HT1080 (cell line): ENCODE results near the gene MOGAT1. TPM values are rescaled to one million over a fixed set of nuclear protein-coding genes. Genes with fewer than 3 reads are reported as not detected.
"Not testable (repeated sequence)": the region's sequence is repeated elsewhere in the genome, so short reads cannot be mapped to it uniquely, and the experiment has no call there.

Experiments used
- DNase-seq: peaks from one replicate; pipeline ENCODE4 v3.0.0-alpha.2; 2015; ENCODE audit warnings: low read depth
- total RNA-seq: library from RNA; depleted of rRNA; stranded (reverse); fragments of >200 nt; shearing (Covaris generic); gene quantifications from 2 replicates; pipeline ENCODE4 v1.2.3, GENCODE V29; 2014; rRNA removed

The MOGAT1 gene
- total RNA-seq, 1 experiment from 2014 or later, result not detected

DNA sequence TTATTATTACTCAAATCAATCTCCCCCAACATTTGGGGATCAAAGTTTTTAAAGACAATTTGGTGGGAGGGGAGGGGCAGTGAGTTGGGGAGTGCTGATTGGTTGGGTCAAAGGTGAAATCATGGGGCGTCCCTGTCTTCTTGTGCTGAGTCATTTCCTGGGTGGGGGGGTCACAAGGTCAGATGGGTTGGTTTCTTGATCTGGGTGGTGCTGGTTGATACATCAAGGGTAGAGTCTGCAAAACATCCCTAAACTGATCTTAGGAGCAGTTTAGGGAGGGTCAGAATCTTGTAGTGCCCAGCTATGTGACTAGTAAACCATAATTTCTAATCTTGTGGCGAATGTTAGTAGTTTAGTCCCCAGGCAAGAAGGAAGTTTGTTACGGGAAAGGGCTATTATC is 67.4 kb downstream of the MOGAT1 start:
- no peak for DNase-seq

DNA sequence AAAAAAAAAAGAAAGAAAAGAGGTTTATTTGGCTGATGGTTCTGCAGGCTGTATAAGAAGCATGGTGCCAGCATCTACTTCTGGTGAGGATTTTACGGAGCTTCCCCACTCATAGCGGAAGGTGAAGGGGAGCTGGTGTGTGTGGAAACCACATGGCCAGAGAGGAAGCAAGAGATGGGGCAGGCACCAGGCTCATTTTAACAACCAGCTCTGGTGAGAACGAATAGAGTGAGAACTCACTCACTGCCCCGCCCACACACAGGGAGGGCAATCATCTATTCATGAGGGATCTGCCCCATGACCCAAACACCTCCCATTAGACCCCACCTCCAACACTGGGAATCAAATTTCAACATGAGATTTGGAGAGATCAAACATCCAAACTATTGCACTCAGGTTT is 68.5 kb downstream of the MOGAT1 start:
- DNase-seq, result no peak

DNA sequence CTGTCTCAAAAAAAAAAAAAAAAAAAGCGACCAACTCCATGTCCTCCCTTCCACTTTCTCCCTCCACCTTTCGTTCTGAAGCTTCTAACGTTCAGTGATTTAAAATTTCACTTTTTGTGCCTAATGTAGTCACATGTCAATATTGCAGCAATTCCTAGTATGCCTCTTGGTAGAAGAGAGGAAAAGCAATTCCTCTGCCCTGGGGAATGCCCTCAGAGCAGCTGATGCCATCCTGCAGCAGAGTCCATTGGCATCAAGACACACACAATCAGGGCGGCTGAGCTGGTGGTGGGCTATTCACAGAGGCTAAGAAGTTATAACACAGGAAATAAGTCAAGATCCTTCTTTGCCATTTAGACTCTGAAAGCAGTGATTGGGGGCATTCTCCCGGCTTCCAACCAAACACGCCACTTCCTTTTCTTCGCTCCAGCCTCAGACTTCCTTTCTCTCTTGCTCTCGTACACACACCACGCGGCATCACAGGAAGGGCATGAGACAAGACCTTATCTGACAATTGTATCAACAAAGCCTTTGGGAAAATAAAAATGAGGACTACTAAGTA is 71.9 kb downstream of the MOGAT1 start:
- DNase-seq, result peak; percentile 13

DNA sequence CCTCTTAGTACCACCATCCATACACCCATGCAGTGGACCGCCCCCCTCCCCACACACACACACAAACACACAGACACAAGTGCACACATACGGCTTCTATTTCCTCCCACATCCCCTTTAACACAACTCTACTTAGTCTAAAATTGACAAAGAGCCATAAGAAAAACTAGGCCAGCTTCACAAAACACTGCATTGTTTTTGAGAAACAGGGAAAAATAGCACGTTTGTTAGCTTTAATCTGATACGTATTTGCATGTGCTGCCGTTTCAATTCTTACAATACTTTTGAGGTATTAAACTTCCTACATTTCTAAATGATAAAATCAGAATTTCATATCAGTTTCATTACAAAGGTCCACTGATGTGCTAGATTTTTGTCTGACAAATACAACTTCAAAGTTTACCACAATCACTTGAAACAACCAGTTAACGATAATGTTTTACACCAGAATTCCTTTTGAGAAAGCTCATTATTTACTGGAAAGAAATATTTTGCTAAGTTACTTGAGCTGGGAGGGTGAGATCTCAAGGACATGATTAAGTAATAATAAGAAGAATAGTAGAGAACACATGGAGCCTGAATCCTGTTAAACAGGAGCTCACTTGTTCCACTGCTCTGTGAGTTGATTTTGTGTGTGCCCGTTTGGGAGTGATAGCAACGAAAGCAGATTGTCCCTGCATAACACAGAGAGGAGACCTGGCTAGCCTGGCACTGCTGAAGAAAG is 74.5 kb downstream of the MOGAT1 start:
- no peak for DNase-seq

DNA sequence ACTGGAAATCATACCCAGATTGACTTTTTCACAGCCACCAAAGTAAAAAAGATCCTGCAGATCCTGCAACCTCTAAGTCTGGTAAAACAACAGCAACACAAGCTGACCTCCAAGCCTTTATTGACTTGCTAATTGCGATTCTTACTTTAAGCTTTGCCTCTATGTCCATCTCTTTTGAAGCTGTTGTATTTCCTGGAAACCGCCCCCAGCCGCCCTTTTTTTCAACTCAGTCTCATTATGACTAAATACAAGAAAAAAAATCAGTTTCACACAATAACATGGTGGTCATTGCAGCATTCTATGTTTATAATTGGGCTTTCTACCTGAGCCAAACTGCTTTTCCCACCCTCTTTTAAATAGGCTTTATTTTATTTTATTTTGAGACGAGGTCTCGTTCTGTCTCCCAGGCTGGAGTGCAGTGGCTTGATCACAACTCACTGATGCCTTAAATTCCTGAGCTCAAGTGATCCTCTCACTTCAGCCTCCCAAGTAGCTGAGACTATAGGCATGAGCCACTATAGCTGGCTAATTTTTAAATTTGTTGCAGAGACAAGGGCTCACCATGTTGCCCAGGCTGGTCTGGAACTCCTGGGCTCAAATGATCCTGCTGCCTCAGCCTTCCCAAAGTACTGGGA is 76.2 kb downstream of the MOGAT1 start:
- DNase-seq, result no peak

DNA sequence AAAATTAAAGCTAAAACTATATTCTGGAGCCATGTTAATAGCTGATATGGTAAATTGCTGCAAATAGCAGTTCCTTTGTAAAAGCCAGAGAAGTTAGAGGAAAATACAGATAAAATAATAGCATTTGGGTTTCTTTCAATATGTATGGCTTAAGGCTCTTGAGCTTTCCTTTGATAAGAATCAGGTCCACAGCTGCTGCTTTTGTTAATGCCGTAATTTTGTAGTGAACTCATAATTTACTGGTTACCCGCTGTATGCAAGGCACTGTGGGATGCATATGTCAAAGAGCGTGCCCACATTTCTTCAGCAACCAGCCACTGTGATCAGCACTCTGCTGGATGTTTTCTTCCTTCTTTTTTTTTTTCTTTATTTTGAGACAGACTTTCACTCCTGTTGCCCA is 79.1 kb downstream of the MOGAT1 start:
- no peak for DNase-seq

DNA sequence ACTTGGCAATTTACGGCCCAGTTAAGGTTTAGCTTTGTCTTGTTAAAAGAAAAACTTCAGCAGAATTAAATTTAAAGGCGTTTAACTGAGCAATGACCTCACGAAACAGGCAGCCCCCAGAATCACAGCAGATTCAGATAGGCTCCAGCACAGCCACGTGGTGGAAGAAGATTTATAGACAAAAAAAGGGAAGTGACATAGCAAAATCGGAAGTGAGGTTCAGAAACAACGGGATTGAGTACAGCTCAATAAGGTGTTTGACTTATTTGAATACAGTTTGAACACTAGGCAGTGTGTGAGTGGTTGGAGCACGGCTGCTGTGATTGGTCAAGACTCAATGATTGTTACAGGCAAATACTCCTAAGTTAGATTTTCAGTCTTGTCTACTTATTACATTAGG is 79.8 kb downstream of the MOGAT1 start:
- no peak for DNase-seq

DNA sequence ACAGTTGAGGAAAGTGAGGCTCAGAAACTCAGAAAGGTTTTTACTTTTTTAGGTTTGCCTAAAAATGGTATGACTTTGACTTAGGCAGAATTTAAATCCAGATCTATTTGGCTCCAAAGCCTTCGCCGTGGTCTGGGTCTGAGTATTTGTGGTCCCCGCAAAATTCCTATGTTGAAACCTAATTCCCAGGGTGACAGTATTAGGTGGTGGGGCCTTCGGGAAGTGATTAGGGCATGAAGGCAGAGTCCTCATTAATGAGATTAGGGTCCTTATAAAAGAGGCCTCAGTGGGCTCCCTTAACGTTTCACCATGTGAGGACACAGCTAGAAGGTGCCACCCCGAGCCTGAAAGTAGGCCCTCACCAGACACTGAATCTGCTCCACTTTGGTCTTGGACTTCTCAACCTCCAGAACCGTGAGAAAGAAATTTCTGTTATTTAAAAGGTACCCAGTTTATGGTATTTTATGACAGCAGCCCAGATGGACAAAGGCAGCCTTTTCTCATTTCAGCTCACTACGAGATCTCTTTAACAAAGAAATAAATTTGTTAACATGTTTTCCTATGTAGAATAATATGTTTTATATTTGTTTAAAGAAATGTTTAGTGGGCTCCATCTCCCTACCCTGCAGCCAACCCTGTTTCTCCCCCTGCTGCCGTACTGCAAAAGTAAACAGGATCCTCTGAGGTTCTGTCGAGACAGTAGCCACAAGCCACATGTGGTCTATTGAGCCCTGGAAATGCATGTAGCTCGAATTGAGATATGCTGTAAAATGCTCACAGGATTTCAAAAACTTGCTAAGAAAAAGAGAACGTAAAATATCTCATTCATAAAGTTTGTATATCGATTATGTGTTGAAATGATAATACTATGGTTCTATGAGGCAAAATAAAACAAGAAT is 80.6 kb downstream of the MOGAT1 start:
- DNase-seq, result no peak

DNA sequence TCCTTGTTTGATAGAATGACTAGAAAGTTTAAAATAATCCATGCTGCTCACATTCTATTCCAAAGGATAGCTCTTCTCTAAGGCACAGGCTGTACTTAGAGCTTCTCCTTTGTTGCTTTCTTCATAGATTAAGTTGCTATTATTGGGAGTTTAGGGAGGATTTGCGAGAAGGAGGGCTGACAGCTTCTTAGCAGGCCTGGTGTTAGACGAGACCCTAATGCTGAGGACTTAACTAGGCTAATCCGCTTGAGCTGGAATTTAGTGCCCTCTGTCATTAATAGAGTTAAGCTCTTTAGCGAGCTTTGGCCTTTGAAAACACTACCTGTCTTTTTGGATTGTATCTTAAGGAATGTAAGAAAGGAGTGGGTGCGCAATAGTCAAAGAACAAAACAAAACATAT is 81.3 kb downstream of the MOGAT1 start:
- no peak for DNase-seq

DNA sequence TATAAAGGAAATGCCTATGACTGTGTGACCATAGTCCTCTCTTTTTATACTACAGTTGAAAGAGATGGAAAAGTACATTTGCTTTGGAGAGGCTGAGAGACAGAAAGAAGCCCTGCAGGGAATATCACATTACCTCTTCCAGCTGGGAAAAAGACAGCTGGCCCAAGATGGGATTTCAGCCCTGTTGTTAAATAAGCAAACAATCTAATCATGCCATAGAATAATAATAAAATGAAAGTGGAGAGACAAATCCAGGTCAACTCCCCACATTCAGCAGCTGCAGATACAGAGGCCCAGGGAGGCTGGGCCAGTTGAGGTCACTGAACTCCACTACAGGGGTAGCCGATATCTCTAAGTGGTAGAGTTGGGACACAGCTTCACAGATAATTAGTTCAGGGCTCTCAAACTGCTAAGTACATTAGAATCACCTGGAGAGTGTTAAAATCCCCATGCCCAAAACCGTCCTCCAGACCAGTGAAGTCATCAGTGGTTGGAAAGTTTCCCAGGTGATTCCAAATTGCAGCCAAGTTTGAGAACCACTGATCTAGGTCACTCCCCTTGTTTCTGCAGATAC is 81.9 kb downstream of the MOGAT1 start:
- DNase-seq, result no peak

DNA sequence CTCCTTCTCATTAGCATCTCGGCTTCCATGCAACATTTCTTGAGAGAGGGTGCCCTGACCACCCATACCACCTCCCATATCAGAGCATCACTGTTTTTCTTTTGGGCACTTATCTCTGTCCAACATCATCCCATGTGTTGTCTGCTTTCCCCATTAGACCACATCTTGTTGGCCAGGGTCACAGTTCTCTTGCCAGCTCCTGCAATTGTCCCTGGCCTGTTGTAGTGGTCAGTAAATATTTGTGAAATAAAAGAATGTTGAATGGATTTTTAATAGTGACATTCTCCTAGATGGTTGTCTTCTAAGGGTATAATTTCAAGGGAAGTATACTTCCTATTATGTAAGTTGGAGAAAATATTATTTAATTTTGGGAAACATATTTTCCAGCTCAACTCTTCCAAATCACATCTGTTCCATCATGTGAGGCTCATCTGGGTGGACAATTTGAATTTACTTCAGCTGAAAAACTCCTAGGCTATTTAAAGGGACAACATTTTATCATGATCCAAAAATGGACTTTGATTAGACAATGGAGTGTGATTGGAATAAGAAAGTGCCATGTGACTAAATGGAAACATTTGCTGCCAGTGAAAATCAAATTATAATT is 83.0 kb downstream of the MOGAT1 start:
- DNase-seq, result no peak

DNA sequence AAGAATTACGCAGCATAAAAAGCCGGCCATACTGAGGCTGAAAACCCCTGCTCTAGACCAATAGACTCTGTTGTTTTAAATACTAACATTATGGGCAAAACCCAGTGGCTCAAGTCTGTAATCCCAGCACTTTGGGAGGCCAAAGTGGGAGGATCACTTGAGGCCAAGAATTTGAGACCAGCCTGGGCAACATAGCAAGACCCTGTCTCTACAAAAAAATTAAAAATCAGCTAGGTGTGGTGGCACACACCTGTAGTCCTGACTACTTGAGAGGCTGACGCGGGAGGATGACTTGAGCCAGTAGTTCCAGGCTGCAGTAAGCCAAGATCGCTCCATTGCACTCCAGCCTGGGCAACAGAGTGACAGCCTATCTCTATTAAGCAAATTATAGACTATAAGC is 84.1 kb downstream of the MOGAT1 start:
- DNase-seq, result not testable (repeated sequence)

DNA sequence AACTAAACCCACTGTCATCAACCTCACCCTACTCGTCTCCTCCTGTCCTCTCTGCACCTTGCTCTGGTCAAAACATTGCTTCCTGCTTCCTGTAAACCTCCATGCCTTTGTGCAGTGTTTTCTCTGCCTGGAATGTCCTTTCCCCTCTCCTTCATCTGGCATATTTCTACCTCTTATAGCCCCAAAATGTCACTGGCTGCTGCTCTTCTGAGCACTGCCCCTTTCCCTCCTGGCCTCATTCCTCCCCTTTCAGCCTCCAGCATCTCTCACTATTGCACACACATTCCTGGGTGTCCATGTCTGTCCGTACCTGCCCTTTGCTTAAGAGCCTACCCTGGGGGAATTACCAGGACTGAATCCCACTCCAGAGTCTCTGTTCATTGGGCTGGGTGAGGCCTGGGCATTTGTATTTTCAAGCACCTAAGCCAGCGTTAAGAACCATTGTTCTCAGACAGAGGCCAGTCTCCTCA is 84.9 kb downstream of the MOGAT1 start:
- DNase-seq, result peak; percentile 48

DNA sequence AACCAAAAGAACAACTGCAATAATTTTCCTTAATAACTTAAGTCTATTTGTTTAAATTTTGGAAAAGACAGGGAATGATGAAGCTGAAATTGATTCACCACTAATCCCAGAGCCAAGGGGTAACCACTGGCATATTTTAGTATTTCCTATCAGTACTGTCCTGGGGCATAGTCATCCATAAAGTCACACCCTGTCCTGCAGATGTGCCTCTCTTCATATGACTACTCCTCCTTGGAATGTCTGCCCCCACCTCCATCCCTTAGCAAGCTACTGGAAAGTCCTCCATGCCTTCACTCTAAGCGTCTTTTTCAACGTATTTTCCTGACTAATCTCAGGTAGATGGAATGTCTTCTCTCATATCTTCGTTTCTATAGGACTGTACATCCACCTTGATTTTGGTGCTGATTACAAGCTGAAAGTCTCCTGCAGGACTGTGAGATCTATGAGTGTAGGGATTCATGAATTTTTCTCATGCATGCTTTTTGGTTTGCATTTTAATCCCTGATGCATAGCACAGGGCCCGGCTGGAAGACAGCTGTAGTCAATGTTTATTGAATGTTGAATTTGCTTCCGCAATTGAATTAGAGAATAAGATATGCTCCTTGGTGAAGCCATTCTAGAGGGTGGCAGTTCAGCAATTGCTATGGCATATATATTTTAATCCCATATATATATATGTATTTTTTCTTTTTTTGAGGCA is 85.6 kb downstream of the MOGAT1 start:
- peak; percentile 87 for DNase-seq

Other genes with a start within 250 kb of the MOGAT1 start
- not detected in 2 replicates for gene SGPP2, start 247.1 kb upstream of the MOGAT1 start, total RNA-seq
- gene FARSB, start 15.6 kb upstream of the MOGAT1 start, total RNA-seq, result 38.5 and 50.9 TPM in 2 replicates
- gene ACSL3, start 189.4 kb downstream of the MOGAT1 start, total RNA-seq, result 119 and 138 TPM in 2 replicates